HepG2 (cell line): Measurements from ENCODE around the gene MNX1. TPM values are rescaled to one million over a fixed set of nuclear protein-coding genes. Genes with fewer than 3 reads are reported as not detected.
A peak's percentile ranks its signal among the peaks of the same experiment; 100 is the strongest.

Experiments used
- AHR ChIP-seq: IDR thresholded peaks from 2 replicates; pipeline ENCODE4 v1.6.1; 2018; ENCODE audit warnings: missing genetic modification reagents, missing compliant biosample characterization
- ATF3 ChIP-seq: sonication (generic); formaldehyde crosslinking; IDR thresholded peaks from 2 replicates; pipeline ENCODE4 v1.4.0; 2020; ENCODE audit warnings: missing genetic modification reagents
- ATF7 ChIP-seq, 2 experiments: fragments of 450-650 bp in 1 of 2; sonication (generic) in 1 of 2; formaldehyde crosslinking in 1 of 2; IDR thresholded peaks; 2 replicates each; pipeline versions ENCODE4 v1.4.0 to v1.6.1; 2016 to 2020; ENCODE audit warnings: antibody characterized with exemption in 1 of 2, mild to moderate bottlenecking in 1 of 2, missing genetic modification reagents in 1 of 2
- ESRRA ChIP-seq: sonication (generic); formaldehyde crosslinking; IDR thresholded peaks from 2 replicates; pipeline ENCODE4 v1.5.1; 2020; ENCODE audit warnings: mild to moderate bottlenecking, low read depth, missing genetic modification reagents
- FOXK2 ChIP-seq: fragments of 450-650 bp; IDR thresholded peaks from 2 replicates; pipeline ENCODE4 v1.6.1; 2016
- FOXO4 ChIP-seq: sonication (generic); formaldehyde crosslinking; conservative IDR thresholded peaks from 2 replicates; pipeline ENCODE4 v1.8.1; 2023; ENCODE audit warnings: missing genetic modification reagents
- HNF4G ChIP-seq, 2 experiments: sonication (generic) in 1 of 2; formaldehyde crosslinking in 1 of 2; IDR thresholded peaks; 2 replicates each; pipeline versions ENCODE4 v1.4.0 to v1.6.1; 2011 to 2020; ENCODE audit warnings: borderline replicate concordance in 2 of 2, low read depth in 2 of 2, mild to moderate bottlenecking in 2 of 2, low read length in 1 of 2, missing genetic modification reagents in 1 of 2, moderate library complexity in 1 of 2
- JARID2 ChIP-seq: sonication (generic); formaldehyde crosslinking; IDR thresholded peaks from 2 replicates; pipeline ENCODE4 v1.8.1; 2023; ENCODE audit warnings: missing genetic modification reagents, inconsistent platforms; ENCODE audit not compliant: insufficient replicate concordance
- KMT2A ChIP-seq: sonication (generic); formaldehyde crosslinking; IDR thresholded peaks from 2 replicates; pipeline ENCODE4 v1.4.0; 2020; ENCODE audit warnings: missing genetic modification reagents
- MAFK ChIP-seq, 2 experiments: IDR thresholded peaks in 1 of 2; conservative IDR thresholded peaks in 1 of 2; 2 replicates each; pipeline ENCODE4 v1.6.1; 2011; ENCODE audit warnings: improper control_type of control experiment in 2 of 2, low read length in 2 of 2
- NR0B2 ChIP-seq: sonication (generic); formaldehyde crosslinking; IDR thresholded peaks from 2 replicates; pipeline ENCODE4 v1.4.0; 2020; ENCODE audit warnings: mild to moderate bottlenecking, missing genetic modification reagents
- RCOR2 ChIP-seq: IDR thresholded peaks from 2 replicates; pipeline ENCODE4 v1.6.1; 2016; ENCODE audit warnings: missing biosample characterization, missing genetic modification reagents
- SRSF4 ChIP-seq: fragments of 200-400 bp; formaldehyde crosslinking; IDR thresholded peaks from one replicate; pipeline ENCODE4 v1.6.1; 2018; ENCODE audit warnings: mild to moderate bottlenecking, low read depth, low read length, moderate library complexity; ENCODE audit not compliant: poor library complexity, severe bottlenecking
- TCF12 ChIP-seq, 2 experiments: fragments of 450-650 bp in 1 of 2; sonication (generic) in 1 of 2; formaldehyde crosslinking in 1 of 2; IDR thresholded peaks; 2 replicates each; pipeline versions ENCODE4 v1.6.1 to v1.8.0; 2017 to 2022; ENCODE audit warnings: antibody characterized with exemption in 1 of 2, mild to moderate bottlenecking in 1 of 2, missing genetic modification reagents in 1 of 2, moderate library complexity in 1 of 2
- TOPORS ChIP-seq: sonication (generic); formaldehyde crosslinking; IDR thresholded peaks from 2 replicates; pipeline ENCODE4 v1.8.0; 2023; ENCODE audit warnings: mild to moderate bottlenecking, missing genetic modification reagents
- U2AF1 ChIP-seq: fragments of 200-400 bp; formaldehyde crosslinking; optimal IDR thresholded peaks from 2 replicates; pipeline ENCODE3; 2017; ENCODE audit warnings: mild to moderate bottlenecking, low read depth, low read length
- YEATS4 ChIP-seq: sonication (generic); formaldehyde crosslinking; IDR thresholded peaks from 2 replicates; pipeline ENCODE4 v1.4.0; 2020; ENCODE audit warnings: missing genetic modification reagents, borderline replicate concordance
- ZNF333 ChIP-seq: sonication (generic); formaldehyde crosslinking; IDR thresholded peaks from 2 replicates; pipeline ENCODE4 v1.4.0; 2020; ENCODE audit warnings: mild to moderate bottlenecking, missing genetic modification reagents, borderline replicate concordance
- ZNF556 ChIP-seq: sonication (generic); formaldehyde crosslinking; IDR thresholded peaks from 2 replicates; pipeline ENCODE4 v1.4.0; 2020; ENCODE audit warnings: mild to moderate bottlenecking, missing genetic modification reagents, borderline replicate concordance
- ZNF576 ChIP-seq: sonication (generic); formaldehyde crosslinking; IDR thresholded peaks from 2 replicates; pipeline ENCODE4 v1.4.0; 2020; ENCODE audit warnings: mild to moderate bottlenecking, missing genetic modification reagents
- ZNF607 ChIP-seq: sonication (generic); formaldehyde crosslinking; IDR thresholded peaks from 2 replicates; pipeline ENCODE4 v1.5.1; 2020; ENCODE audit warnings: missing genetic modification reagents, mild to moderate bottlenecking, borderline replicate concordance
- ZNF614 ChIP-seq: IDR thresholded peaks from 2 replicates; pipeline ENCODE4 v1.6.1; 2018; ENCODE audit warnings: missing biosample characterization, missing genetic modification reagents, inconsistent platforms, borderline replicate concordance
- ZNF7 ChIP-seq: IDR thresholded peaks from 2 replicates; pipeline ENCODE4 v1.6.1; 2016; ENCODE audit warnings: missing biosample characterization, missing genetic modification reagents
- ZNF737 ChIP-seq: sonication (generic); formaldehyde crosslinking; IDR thresholded peaks from 2 replicates; pipeline ENCODE4 v1.5.0; 2020; ENCODE audit warnings: missing genetic modification reagents, mild to moderate bottlenecking, borderline replicate concordance
- ZNF780A ChIP-seq: sonication (generic); formaldehyde crosslinking; IDR thresholded peaks from 2 replicates; pipeline ENCODE4 v1.8.0; 2022; ENCODE audit warnings: mild to moderate bottlenecking, missing genetic modification reagents, moderate library complexity
- ZNF891 ChIP-seq: sonication (generic); formaldehyde crosslinking; IDR thresholded peaks from 2 replicates; pipeline ENCODE4 v1.5.0; 2020; ENCODE audit warnings: mild to moderate bottlenecking, missing genetic modification reagents
- ZSCAN31 ChIP-seq: sonication (generic); formaldehyde crosslinking; IDR thresholded peaks from 2 replicates; pipeline ENCODE4 v1.5.0; 2020; ENCODE audit warnings: low read depth, mild to moderate bottlenecking, missing genetic modification reagents
- polyA plus RNA-seq, 8 experiments: library from polyadenylated mRNA; depleted of rRNA in 3 of 8; stranded (reverse) in 7 of 8; unstranded in 1 of 8; fragments of >200 nt; fragmentation: Illumina TruSeq in 4 of 8; extraction: Trizol in 4 of 8; gene quantifications; 2 replicates each; pipeline versions ENCODE4 v1.2.1 to v1.2.3, GENCODE V29; 2011 to 2016; ENCODE audit warnings: low read depth in 4 of 8, missing spikeins in 1 of 8, mixed read lengths in 1 of 8; ENCODE audit not compliant: insufficient read depth in 1 of 8
- total RNA-seq, 5 experiments: library from RNA; depleted of rRNA; stranded (reverse); fragments of >200 nt; fragmentation: Illumina TruSeq; extraction: Trizol; gene quantifications; 2 replicates each; pipeline ENCODE4 v1.2.3, GENCODE V29; 2016; ENCODE audit warnings: low read depth in 1 of 5

Gene MNX1
- total and polyA plus RNA-seq, 2 of the 13 experiments (the other 11 are each of a cell fraction or from before 2014, with no cell fraction given), result 0.94 to 6.1 TPM

- no peak for TF ChIP-seq ZNF607 (CRISPR knock-in tag)
- no peak for TF ChIP-seq ZNF737 (CRISPR knock-in tag)
- TF ChIP-seq FOXK2, result no peak
- no peak for TF ChIP-seq NR0B2 (CRISPR knock-in tag)
- TF ChIP-seq ATF3 (CRISPR knock-in tag), result peak; percentile 78
- TF ChIP-seq ZNF333 (CRISPR knock-in tag), result no peak
- 0 out of 2 replicates have a peak, but pooled peaks have one; percentile 17 for TF ChIP-seq ATF7 (IDR thresholded peaks at IDR 0.05)
- TF ChIP-seq ATF7 (CRISPR knock-in tag; IDR thresholded peaks at IDR 0.05), result no peak
- 0 out of 2 replicates have a peak, but pooled peaks have one; percentile 48 for TF ChIP-seq ZNF7
- TF ChIP-seq TOPORS (CRISPR knock-in tag), result no peak
- no peak for TF ChIP-seq ZNF576 (CRISPR knock-in tag)
- TF ChIP-seq FOXO4 (CRISPR knock-in tag), result no peak
- TF ChIP-seq ZNF780A (CRISPR knock-in tag), result no peak
- no peak for TF ChIP-seq ZNF891 (CRISPR knock-in tag)
- no peak for TF ChIP-seq TCF12 (IDR thresholded peaks at IDR 0.05)
- TF ChIP-seq TCF12 (CRISPR knock-in tag; IDR thresholded peaks at IDR 0.05), result no peak
- TF ChIP-seq ZNF556, result no peak
- TF ChIP-seq YEATS4 (CRISPR knock-in tag), result no peak
- TF ChIP-seq RCOR2 (CRISPR knock-in tag), result no peak
- no peak for TF ChIP-seq AHR (CRISPR knock-in tag)
- no peak for TF ChIP-seq MAFK (conservative IDR thresholded peaks at IDR 0.05 in 1 of 2, IDR thresholded peaks at IDR 0.05 in 1 of 2; ENCODE audit: low read length in 2 of 2)
- TF ChIP-seq ESRRA, result peak; percentile 74; the same call in 1 of the 2 replicates
- TF ChIP-seq JARID2 (CRISPR knock-in tag), result no peak
- TF ChIP-seq SRSF4, result no peak
- TF ChIP-seq HNF4G (IDR thresholded peaks at IDR 0.05; ENCODE audit: borderline replicate concordance, low read depth, low read length), result peak; percentile 37; the same call in 1 of the 2 replicates
- no peak for TF ChIP-seq HNF4G (CRISPR knock-in tag; IDR thresholded peaks at IDR 0.05; ENCODE audit: borderline replicate concordance, low read depth)
- TF ChIP-seq U2AF1, result no peak
- no peak; the same call in 1 of the 2 replicates for TF ChIP-seq ZSCAN31 (CRISPR knock-in tag)
- TF ChIP-seq ZNF614 (CRISPR knock-in tag), result 0 out of 2 replicates have a peak, but pooled peaks have one; percentile 23
- peak; percentile 57 for TF ChIP-seq KMT2A (CRISPR knock-in tag)
Measured at GRCh38 chr7:156988343-156989185, 21.9 kb downstream of the MNX1 start (continued).
